H9 (cell line): ENCODE data around the gene OR5AC2. TPM values are rescaled to one million over a fixed set of nuclear protein-coding genes. Genes with fewer than 3 reads are reported as not detected.

Experiments
- DNase-seq: peaks from one replicate; pipeline ENCODE4 v3.0.0-alpha.2; 2017
- H2AFZ ChIP-seq: one replicate; pipeline ENCODE4 v1.6.1; 2013; ENCODE audit warnings: mild to moderate bottlenecking, low read length, control low read depth, moderate library complexity
- H2AK5ac ChIP-seq: 2 replicates; pipeline ENCODE4 v1.6.1; 2013; ENCODE audit warnings: low read length, control low read depth, mixed read lengths; ENCODE audit not compliant: insufficient read length
- H2BK120ac ChIP-seq: one replicate; pipeline ENCODE4 v1.6.1; 2013; ENCODE audit warnings: low read depth, mild to moderate bottlenecking, low read length, control low read depth, inconsistent platforms; ENCODE audit not compliant: poor library complexity, severe bottlenecking
- H2BK12ac ChIP-seq: 2 replicates; pipeline ENCODE4 v1.6.1; 2013; ENCODE audit warnings: low read length, control low read depth, mixed read lengths, low read depth; ENCODE audit not compliant: insufficient read length
- H2BK15ac ChIP-seq: 2 replicates; pipeline ENCODE4 v1.6.1; 2013; ENCODE audit warnings: low read depth, low read length, control low read depth
- H2BK20ac ChIP-seq: one replicate; pipeline ENCODE4 v1.6.1; 2013; ENCODE audit warnings: low read depth, mild to moderate bottlenecking, low read length, control low read depth, inconsistent platforms; ENCODE audit not compliant: poor library complexity, severe bottlenecking
- H2BK5ac ChIP-seq: 2 replicates; pipeline ENCODE4 v1.6.1; 2013; ENCODE audit warnings: low read length, control low read depth, mixed read lengths; ENCODE audit not compliant: insufficient read length
- H3K14ac ChIP-seq: 2 replicates; pipeline ENCODE4 v1.6.1; 2013; ENCODE audit warnings: low read length, control low read depth; ENCODE audit not compliant: insufficient read depth
- H3K18ac ChIP-seq: 2 replicates; pipeline ENCODE4 v1.6.1; 2013; ENCODE audit warnings: low read depth, mild to moderate bottlenecking, mixed read lengths, low read length, control low read depth; ENCODE audit not compliant: insufficient read length
- H3K23ac ChIP-seq: 2 replicates; pipeline ENCODE4 v1.6.1; 2013; ENCODE audit warnings: low read length, control low read depth, mixed read lengths, low read depth; ENCODE audit not compliant: insufficient read length
- H3K23me2 ChIP-seq: 2 replicates; pipeline ENCODE4 v1.6.1; 2013; ENCODE audit warnings: low read depth, mild to moderate bottlenecking, mixed read lengths, low read length, control low read depth; ENCODE audit not compliant: insufficient read length, poor library complexity, severe bottlenecking
- H3K27ac ChIP-seq: 2 replicates; pipeline ENCODE4 v1.5.1; 2013; ENCODE audit warnings: low read length, control low read depth, mixed read lengths, low read depth; ENCODE audit not compliant: insufficient read length
- H3K27me3 ChIP-seq: 2 replicates; pipeline ENCODE4 v1.6.1; 2013; ENCODE audit warnings: low read length, control low read depth, inconsistent platforms; ENCODE audit not compliant: insufficient read depth
- H3K4ac ChIP-seq: 2 replicates; pipeline ENCODE4 v1.6.1; 2013; ENCODE audit warnings: low read depth, mild to moderate bottlenecking, control low read depth, inconsistent platforms, low read length, moderate library complexity
- H3K4me1 ChIP-seq: 2 replicates; pipeline ENCODE4 v1.6.1; 2013; ENCODE audit warnings: low read length, control low read depth, inconsistent platforms; ENCODE audit not compliant: insufficient read depth
- H3K4me2 ChIP-seq: 2 replicates; pipeline ENCODE4 v1.6.1; 2013; ENCODE audit warnings: low read length, control low read depth, mixed read lengths; ENCODE audit not compliant: insufficient read length, insufficient read depth
- H3K56ac ChIP-seq: 2 replicates; pipeline ENCODE4 v1.6.1; 2013; ENCODE audit warnings: low read depth, mild to moderate bottlenecking, mixed read lengths, low read length, control low read depth; ENCODE audit not compliant: insufficient read length
- H3K79me1 ChIP-seq: 2 replicates; pipeline ENCODE4 v1.6.1; 2013; ENCODE audit warnings: low read depth, mild to moderate bottlenecking, moderate library complexity, low read length, control low read depth, inconsistent platforms; ENCODE audit not compliant: insufficient read depth, poor library complexity, severe bottlenecking
- H3K79me2 ChIP-seq: 2 replicates; pipeline ENCODE4 v1.6.1; 2013; ENCODE audit warnings: low read length, control low read depth, inconsistent platforms; ENCODE audit not compliant: insufficient read depth
- H3K9ac ChIP-seq: 2 replicates; pipeline ENCODE4 v1.6.1; 2013; ENCODE audit warnings: low read length, control low read depth, mixed read lengths; ENCODE audit not compliant: insufficient read length; ENCODE audit errors: extremely low read depth
- H3K9me3 ChIP-seq: one replicate; pipeline ENCODE4 v1.6.1; 2013; ENCODE audit warnings: low read depth, low read length, inconsistent platforms; ENCODE audit not compliant: control insufficient read depth
- H3T11ph ChIP-seq: one replicate; pipeline ENCODE4 v1.6.1; 2013; ENCODE audit warnings: mild to moderate bottlenecking, low read length, control low read depth, inconsistent platforms
- H4K20me1 ChIP-seq: one replicate; pipeline ENCODE4 v1.6.1; 2013; ENCODE audit not compliant: control insufficient read depth, insufficient read length, insufficient read depth
- H4K5ac ChIP-seq: 2 replicates; pipeline ENCODE4 v1.6.1; 2013; ENCODE audit warnings: low read depth, mild to moderate bottlenecking, mixed read lengths, low read length, control low read depth; ENCODE audit not compliant: insufficient read length
- H4K8ac ChIP-seq: replicated peaks from 2 replicates; pipeline ENCODE4 v1.6.1; 2013; ENCODE audit warnings: low read length, control low read depth, mixed read lengths, low read depth; ENCODE audit not compliant: insufficient read length
- H4K91ac ChIP-seq: 2 replicates; pipeline ENCODE4 v1.6.1; 2013; ENCODE audit warnings: low read depth, mild to moderate bottlenecking, moderate library complexity, mixed read lengths, low read length, control low read depth; ENCODE audit not compliant: insufficient read length
- H3K27ac Mint-ChIP-seq, 3 experiments: 2 replicates in 2 of 3; 3 replicates in 1 of 3; pipeline ENCODE4 v1.8.0; 2020 to 2021; ENCODE audit warnings: mixed read lengths in 3 of 3, mild to moderate bottlenecking in 1 of 3, moderate library complexity in 1 of 3
- H3K27me3 Mint-ChIP-seq: 2 replicates; pipeline ENCODE4 v1.8.0; 2021; ENCODE audit warnings: low read depth, mild to moderate bottlenecking, moderate library complexity, mixed read lengths
- H3K36me3 Mint-ChIP-seq, 3 experiments: 2 replicates in 2 of 3; 3 replicates in 1 of 3; pipeline ENCODE4 v1.8.0; 2020 to 2021; ENCODE audit warnings: low read depth in 3 of 3, mixed read lengths in 3 of 3; ENCODE audit not compliant: insufficient read depth in 1 of 3
- H3K4me1 Mint-ChIP-seq, 2 experiments: 2 replicates each; pipeline ENCODE4 v1.8.0; 2020; ENCODE audit warnings: mixed read lengths in 2 of 2
- H3K4me3 Mint-ChIP-seq, 2 experiments: 2 replicates in 1 of 2; 3 replicates in 1 of 2; pipeline ENCODE4 v1.8.0; 2020 to 2021; ENCODE audit warnings: mild to moderate bottlenecking in 2 of 2, mixed read lengths in 2 of 2, moderate library complexity in 1 of 2
- H3K9me3 Mint-ChIP-seq, 2 experiments: 2 replicates in 1 of 2; 3 replicates in 1 of 2; pipeline ENCODE4 v1.8.0; 2020; ENCODE audit warnings: mild to moderate bottlenecking in 2 of 2, mixed read lengths in 2 of 2, moderate library complexity in 1 of 2
- WGBS: extraction: QIAGEN DNeasy Blood & Tissue Kit; methylation state at CpG from one replicate; pipeline ENCODE4 v1.1.7; 2013; ENCODE audit warnings: missing lambda C conversion rate, low lambda C conversion rate, mixed read lengths; ENCODE audit not compliant: insufficient read length; ENCODE audit errors: extremely low coverage; 5-methylcytosine and 5-hydroxymethylcytosine counted together
- total RNA-seq: library from RNA; stranded (reverse); gene quantifications from 2 replicates; pipeline ENCODE4 v1.2.1, GENCODE V29; 2021
- TF ChIP-seq, protein P1 (sequence below): fragments of 200-600 bp; sonication (generic); conservative IDR thresholded peaks from 3 replicates; pipeline ENCODE4 v1.8.0; 2021; ENCODE audit warnings: antibody characterized with exemption, mild to moderate bottlenecking

OR5AC2 gene
- total RNA-seq, 1 experiment from 2014 or later: not detected

DNA sequence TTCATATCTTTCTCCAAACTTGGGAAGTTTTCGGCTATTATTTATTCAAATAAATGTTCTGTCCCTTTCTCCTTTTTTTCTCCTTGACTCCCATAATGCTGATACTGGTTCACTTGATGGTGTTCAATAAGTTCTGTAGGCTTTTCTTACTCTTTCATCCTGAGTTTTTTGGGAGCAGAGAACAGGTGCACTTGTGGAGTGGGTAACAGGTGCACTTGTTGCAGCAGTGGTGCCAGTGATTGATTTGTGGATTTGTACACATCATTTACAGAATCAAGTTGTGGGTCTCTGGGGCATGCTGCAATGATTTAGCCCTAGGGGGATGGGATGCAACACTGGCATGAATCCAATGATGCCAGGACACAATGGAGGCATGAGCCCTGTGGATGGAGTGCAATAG is 28.7 kb downstream of the OR5AC2 start:
- no peak overlapping the region for H4K5ac ChIP-seq
- peaks cover 7% of the 10 kb centered on the region for H3K9me3 ChIP-seq
- Mint-ChIP-seq H3K27ac (no peak overlapping the region), H3K9me3 (peaks cover 0 to 15% of the 10 kb centered on the region in 2 experiments; a peak in 1 of 5 replicates), H3K36me3 (peaks cover 0 to 14% (median 6%) of the 10 kb centered on the region in 3 experiments; a peak in 3 of 7 replicates), H3K4me3 (no peak overlapping the region), H3K27me3 (no peaks in the 10 kb centered on the region), H3K4me1 (no peaks in the 10 kb centered on the region)
- no peak overlapping the region for H3K18ac ChIP-seq
- H3K14ac ChIP-seq: no peak overlapping the region
- no peaks in the 10 kb centered on the region for H4K20me1 ChIP-seq
- H3K4me2 ChIP-seq: no peak overlapping the region
- no peak overlapping the region for H2BK120ac ChIP-seq
- H3K23ac ChIP-seq: no peak overlapping the region
- H2BK12ac ChIP-seq: no peak overlapping the region
- H3K79me1 ChIP-seq: no peaks in the 10 kb centered on the region
- no peak overlapping the region for H4K91ac ChIP-seq
- H3K23me2 ChIP-seq: no peaks in the 10 kb centered on the region
- no CpG with 5 or more reads among the region's 1 CpG for WGBS
- no peaks in the 10 kb centered on the region for H3K27me3 ChIP-seq
- no peak overlapping the region for H2BK5ac ChIP-seq
- no peak overlapping the region for H3K27ac ChIP-seq
- no peak overlapping the region for H2BK20ac ChIP-seq
- H3K9ac ChIP-seq: no peak overlapping the region
- H3K79me2 ChIP-seq: no peaks in the 10 kb centered on the region
- H3K56ac ChIP-seq: no peak overlapping the region
- no peaks in the 10 kb centered on the region for H3K4me1 ChIP-seq
- no peak overlapping the region for H2AFZ ChIP-seq
- no peak overlapping the region for H2BK15ac ChIP-seq
- no peak overlapping the region for H4K8ac ChIP-seq
- no peak overlapping the region for H3T11ph ChIP-seq
- H2AK5ac ChIP-seq: no peak overlapping the region
- TF ChIP-seq, protein P1, sequence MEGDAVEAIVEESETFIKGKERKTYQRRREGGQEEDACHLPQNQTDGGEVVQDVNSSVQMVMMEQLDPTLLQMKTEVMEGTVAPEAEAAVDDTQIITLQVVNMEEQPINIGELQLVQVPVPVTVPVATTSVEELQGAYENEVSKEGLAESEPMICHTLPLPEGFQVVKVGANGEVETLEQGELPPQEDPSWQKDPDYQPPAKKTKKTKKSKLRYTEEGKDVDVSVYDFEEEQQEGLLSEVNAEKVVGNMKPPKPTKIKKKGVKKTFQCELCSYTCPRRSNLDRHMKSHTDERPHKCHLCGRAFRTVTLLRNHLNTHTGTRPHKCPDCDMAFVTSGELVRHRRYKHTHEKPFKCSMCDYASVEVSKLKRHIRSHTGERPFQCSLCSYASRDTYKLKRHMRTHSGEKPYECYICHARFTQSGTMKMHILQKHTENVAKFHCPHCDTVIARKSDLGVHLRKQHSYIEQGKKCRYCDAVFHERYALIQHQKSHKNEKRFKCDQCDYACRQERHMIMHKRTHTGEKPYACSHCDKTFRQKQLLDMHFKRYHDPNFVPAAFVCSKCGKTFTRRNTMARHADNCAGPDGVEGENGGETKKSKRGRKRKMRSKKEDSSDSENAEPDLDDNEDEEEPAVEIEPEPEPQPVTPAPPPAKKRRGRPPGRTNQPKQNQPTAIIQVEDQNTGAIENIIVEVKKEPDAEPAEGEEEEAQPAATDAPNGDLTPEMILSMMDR: no peak
- no peak overlapping the region for H3K4ac ChIP-seq
- DNase-seq: no peak
